GM12872 (cell line): ENCODE measurements around the gene TRPV5.

Experiments
- CTCF ChIP-seq: IDR thresholded peaks from 3 replicates; pipeline ENCODE4 v1.5.1; 2011; ENCODE audit warnings: low read depth, mild to moderate bottlenecking, low read length, moderate library complexity; ENCODE audit not compliant: insufficient read depth

The TRPV5 gene

GRCh38 chr7:142915315-142915714, 18.2 kb downstream of the TRPV5 start:
- no peak for TF ChIP-seq CTCF

GRCh38 chr7:142914121-142914520, 19.4 kb downstream of the TRPV5 start:
- TF ChIP-seq CTCF = no peak

DNA sequence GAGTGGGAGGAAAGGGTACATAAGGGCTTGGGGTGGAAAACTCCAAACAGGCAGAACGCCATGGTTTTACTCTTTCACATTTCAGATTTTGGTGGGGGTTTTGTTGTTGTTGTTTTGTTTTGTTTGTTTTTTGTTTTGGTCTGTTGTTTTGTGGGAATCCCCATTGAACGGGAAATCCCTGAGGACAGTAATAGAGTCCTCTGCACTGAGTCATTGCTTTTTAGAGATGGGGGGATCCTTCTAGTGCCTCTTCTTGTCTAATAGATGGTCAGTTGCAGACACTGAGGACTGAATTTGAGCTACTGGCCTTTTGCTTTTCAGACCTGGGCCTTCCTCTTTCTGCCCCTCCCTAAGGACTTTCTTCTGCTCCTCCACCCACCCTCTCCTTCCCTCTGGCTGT, 20.0 kb downstream of the TRPV5 start:
- TF ChIP-seq CTCF = no peak

- no peak for TF ChIP-seq CTCF
Observed at GRCh38 chr7:142913051-142913450, 20.5 kb downstream of the TRPV5 start.

GRCh38 chr7:142910481-142910880, 23.1 kb downstream of the TRPV5 start:
- TF ChIP-seq CTCF = no peak

GRCh38 chr7:142910031-142910433, 23.5 kb downstream of the TRPV5 start:
- TF ChIP-seq CTCF = no peak

DNA sequence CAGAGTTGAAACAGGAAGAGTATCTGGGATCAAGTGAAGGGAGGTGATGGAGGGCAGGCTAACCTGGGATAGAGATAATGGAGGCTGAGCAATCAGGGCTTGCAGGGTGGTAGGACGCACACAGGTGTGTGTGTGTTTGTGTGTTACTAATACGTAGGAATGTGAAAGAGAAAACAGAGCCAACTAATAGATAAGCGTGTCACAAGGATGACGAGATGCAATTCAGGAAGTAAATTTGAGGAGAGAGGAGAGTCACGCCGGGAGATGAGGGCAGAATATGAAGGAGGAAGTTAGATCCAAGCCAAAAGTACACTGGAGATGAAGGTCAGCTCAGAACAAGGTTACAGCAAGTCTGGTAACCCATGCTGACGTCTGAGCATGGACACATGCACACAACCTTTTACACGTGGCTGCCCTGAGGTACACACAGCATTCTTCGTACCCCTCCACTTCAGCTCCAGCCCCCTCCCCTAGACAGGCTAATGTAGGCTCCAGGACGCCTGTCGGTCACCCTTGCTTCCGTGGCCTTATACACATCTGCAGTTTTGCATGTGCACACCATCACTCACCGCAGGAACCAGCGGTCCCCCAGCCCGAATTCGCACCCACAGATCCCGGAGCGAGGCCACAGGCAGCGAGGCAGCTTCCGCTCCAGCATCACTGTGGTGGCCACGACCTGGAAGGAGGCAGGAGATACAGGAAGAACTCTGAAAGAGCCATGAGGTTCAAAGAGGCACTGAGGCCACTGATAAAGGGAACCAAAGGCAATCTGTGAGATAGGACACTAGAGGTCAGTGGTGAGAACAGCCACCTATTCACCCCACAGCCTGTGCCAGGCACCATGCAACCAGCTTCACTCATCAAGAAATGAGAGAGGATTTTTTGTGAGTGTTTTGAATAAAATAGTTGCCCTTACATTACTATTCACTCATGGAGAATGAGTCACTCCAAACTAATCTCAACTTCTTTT, 24.3 kb downstream of the TRPV5 start:
- TF ChIP-seq CTCF = peak; percentile 59
